RWPE2 (cell line): ENCODE measurements around the gene MMP27.
"Not testable (repeated sequence)": the region's sequence is repeated elsewhere in the genome, so short reads cannot be mapped to it uniquely, and the experiment has no call there.

Experiments used
- ATAC-seq: fragments of 200-7000 bp; cut with Tn5 transposase; 3 replicates; pipeline ENCODE4 v1.9.1; 2021; ENCODE audit warnings: low read depth
- DNase-seq: peaks from one replicate; pipeline ENCODE4 v3.0.0-alpha.2; 2020; ENCODE audit warnings: low spot score
- H3K27ac ChIP-seq: fragments of 450-650 bp; 2 replicates; pipeline ENCODE4 v1.5.1; 2017; ENCODE audit warnings: mild to moderate bottlenecking; ENCODE audit not compliant: poor library complexity, severe bottlenecking
- H3K27me3 ChIP-seq: fragments of 250-450 bp; sonication (Bioruptor Pico); 2 replicates; pipeline ENCODE4 v1.5.1; 2021; ENCODE audit warnings: mild to moderate bottlenecking, moderate library complexity; ENCODE audit not compliant: insufficient read depth, poor library complexity, severe bottlenecking
- H3K36me3 ChIP-seq: fragments of 250-450 bp; sonication (Bioruptor Pico); 2 replicates; pipeline ENCODE4 v1.5.1; 2020; ENCODE audit warnings: low read depth, mild to moderate bottlenecking, moderate library complexity
- H3K4me1 ChIP-seq: fragments of 250-450 bp; sonication (Bioruptor Pico); 2 replicates; pipeline ENCODE4 v1.5.1; 2021; ENCODE audit warnings: mild to moderate bottlenecking, moderate library complexity; ENCODE audit not compliant: insufficient read depth, poor library complexity, severe bottlenecking
- H3K4me3 ChIP-seq: fragments of 250-450 bp; sonication (Bioruptor Pico); 2 replicates; pipeline ENCODE4 v1.5.1; 2021; ENCODE audit warnings: mild to moderate bottlenecking, moderate library complexity; ENCODE audit not compliant: severe bottlenecking
- H3K9me3 ChIP-seq: fragments of 250-450 bp; sonication (Bioruptor Pico); 2 replicates; pipeline ENCODE4 v1.5.1; 2021; ENCODE audit warnings: mild to moderate bottlenecking, moderate library complexity; ENCODE audit not compliant: severe bottlenecking
- TF ChIP-seq, protein P1 (sequence below): fragments of 450-650 bp; IDR thresholded peaks from one replicate; pipeline ENCODE4 v1.5.1; 2017; ENCODE audit warnings: mild to moderate bottlenecking, moderate library complexity; ENCODE audit not compliant: poor library complexity, severe bottlenecking

Gene MMP27

GRCh38 chr11:102734650-102735049 lies 29.1 kb upstream of the MMP27 start:
- ATAC-seq: no peak
- TF ChIP-seq, protein P1, sequence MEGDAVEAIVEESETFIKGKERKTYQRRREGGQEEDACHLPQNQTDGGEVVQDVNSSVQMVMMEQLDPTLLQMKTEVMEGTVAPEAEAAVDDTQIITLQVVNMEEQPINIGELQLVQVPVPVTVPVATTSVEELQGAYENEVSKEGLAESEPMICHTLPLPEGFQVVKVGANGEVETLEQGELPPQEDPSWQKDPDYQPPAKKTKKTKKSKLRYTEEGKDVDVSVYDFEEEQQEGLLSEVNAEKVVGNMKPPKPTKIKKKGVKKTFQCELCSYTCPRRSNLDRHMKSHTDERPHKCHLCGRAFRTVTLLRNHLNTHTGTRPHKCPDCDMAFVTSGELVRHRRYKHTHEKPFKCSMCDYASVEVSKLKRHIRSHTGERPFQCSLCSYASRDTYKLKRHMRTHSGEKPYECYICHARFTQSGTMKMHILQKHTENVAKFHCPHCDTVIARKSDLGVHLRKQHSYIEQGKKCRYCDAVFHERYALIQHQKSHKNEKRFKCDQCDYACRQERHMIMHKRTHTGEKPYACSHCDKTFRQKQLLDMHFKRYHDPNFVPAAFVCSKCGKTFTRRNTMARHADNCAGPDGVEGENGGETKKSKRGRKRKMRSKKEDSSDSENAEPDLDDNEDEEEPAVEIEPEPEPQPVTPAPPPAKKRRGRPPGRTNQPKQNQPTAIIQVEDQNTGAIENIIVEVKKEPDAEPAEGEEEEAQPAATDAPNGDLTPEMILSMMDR: no peak

DNA sequence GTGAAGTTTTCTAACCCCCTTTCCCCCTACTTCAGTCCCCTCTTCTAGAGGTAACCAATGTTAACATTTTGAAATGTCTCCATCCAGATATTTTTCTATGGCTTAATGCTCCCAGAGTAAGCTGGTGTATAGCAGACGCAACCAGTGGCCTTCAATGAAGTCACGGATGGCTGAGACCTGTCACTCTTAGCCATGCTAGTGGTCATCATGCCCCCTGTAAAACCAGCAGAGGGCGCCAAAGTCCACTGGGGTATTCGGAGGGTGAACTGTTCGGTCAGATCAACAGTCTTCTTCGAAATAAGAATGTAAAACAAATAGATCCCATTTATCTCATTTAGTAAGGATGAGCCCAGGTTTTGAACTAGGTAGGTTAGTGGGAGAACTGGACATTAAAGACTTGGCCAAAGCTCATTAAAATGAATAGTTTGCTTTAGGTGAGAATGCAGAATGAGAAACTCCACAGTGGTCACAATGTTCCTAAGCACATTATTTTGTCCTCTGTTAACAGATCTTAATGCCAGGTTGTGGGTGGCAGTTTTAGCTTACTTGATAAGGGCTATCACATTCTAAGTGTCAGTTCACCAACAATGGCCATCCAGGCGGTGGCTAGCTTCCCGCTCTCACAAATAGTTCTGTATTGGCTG lies 27.8 kb upstream of the MMP27 start:
- H3K36me3 ChIP-seq: no peaks in the 10 kb centered on the region
- H3K4me3 ChIP-seq: no peak overlapping the region
- TF ChIP-seq, protein P1: peak; percentile 96
- H3K27ac ChIP-seq: no peak overlapping the region
- ATAC-seq (peak; percentile 94), DNase-seq (no peak)
- no peaks in the 10 kb centered on the region for H3K9me3 ChIP-seq
- peaks cover under 1% of the 10 kb centered on the region for H3K4me1 ChIP-seq
- H3K27me3 ChIP-seq: no peaks in the 10 kb centered on the region

More at GRCh38 chr11:102734650-102735049, 29.1 kb upstream of the MMP27 start:
- Histone ChIP-seq H3K9me3 (no peaks in the 10 kb centered on the region), H3K27ac (no peak overlapping the region), H3K27me3 (no peaks in the 10 kb centered on the region), H3K36me3 (no peaks in the 10 kb centered on the region), H3K4me3 (no peak overlapping the region), H3K4me1 (no peaks in the 10 kb centered on the region)
- DNase-seq: no peak

DNA sequence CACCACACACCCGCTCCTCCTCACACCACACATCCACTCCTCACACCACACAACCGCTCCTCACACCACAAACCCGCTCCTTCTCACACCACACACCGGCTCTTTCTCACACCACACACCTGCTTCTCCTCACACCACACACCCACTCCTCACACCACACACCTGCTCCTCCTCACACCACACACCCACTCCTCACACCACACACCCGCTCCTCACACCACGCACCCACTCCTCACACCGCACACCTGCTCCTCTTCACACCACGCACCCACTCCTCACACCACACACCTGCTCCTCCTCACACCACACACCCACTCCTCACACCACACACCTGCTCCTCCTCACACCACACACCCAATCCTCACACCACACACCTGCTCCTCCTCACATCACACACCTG lies 25.4 kb upstream of the MMP27 start:
- not testable (repeated sequence) for H3K27me3 ChIP-seq, H3K4me3 ChIP-seq, ATAC-seq, H3K4me1 ChIP-seq, H3K36me3 ChIP-seq, H3K9me3 ChIP-seq, H3K27ac ChIP-seq
- DNase-seq: peak; percentile 51

- TF ChIP-seq, protein P1: no peak
- no peak overlapping the region for H3K4me3 ChIP-seq
- H3K27me3 ChIP-seq: no peaks in the 10 kb centered on the region
- H3K4me1 ChIP-seq: peaks cover 8% of the 10 kb centered on the region
- no peaks in the 10 kb centered on the region for H3K36me3 ChIP-seq
- ATAC-seq: no peak
- no peak for DNase-seq
- no peaks in the 10 kb centered on the region for H3K9me3 ChIP-seq
- H3K27ac ChIP-seq: no peak overlapping the region
Observed at GRCh38 chr11:102729849-102730815, 24.6 kb upstream of the MMP27 start.

GRCh38 chr11:102727890-102728289 lies 22.3 kb upstream of the MMP27 start:
- TF ChIP-seq, protein P1: no peak

More at GRCh38 chr11:102727890-102728289, 22.3 kb upstream of the MMP27 start:
- H3K4me3 ChIP-seq: no peak overlapping the region
- no peaks in the 10 kb centered on the region for H3K27me3 ChIP-seq
- H3K4me1 ChIP-seq: peaks cover 8% of the 10 kb centered on the region
- H3K36me3 ChIP-seq: no peaks in the 10 kb centered on the region
- no peak for DNase-seq
- ATAC-seq: peak; percentile 98
- no peak overlapping the region for H3K27ac ChIP-seq
- no peaks in the 10 kb centered on the region for H3K9me3 ChIP-seq
